ENCODE measurements around the gene SNX33.

- TF ChIP-seq EZH2 (IDR thresholded peaks at IDR 0.05; ENCODE audit: insufficient read depth, poor library complexity, severe bottlenecking): no peak
- no peak for TF ChIP-seq EZH2phosphoT487 (IDR thresholded peaks at IDR 0.05; ENCODE audit: insufficient read depth, low read depth)
These were observed 3.4 kb downstream of the SNX33 start for GRCh38 chr15:75650908-75651809.

All from GM23248 (cell line).